Fibroblast of pulmonary artery (primary cell): ENCODE results near the gene PNPLA5.

ENCODE experiments used
- DNase-seq: peaks from one replicate; pipeline ENCODE4 v3.0.0-alpha.2; 2010; ENCODE audit warnings: low read depth
- H3K4me3 ChIP-seq: replicated peaks from 2 replicates; pipeline ENCODE4 v1.5.1; 2011; ENCODE audit warnings: low read depth, mild to moderate bottlenecking, control low read depth, low read length, moderate library complexity
- TF ChIP-seq, protein P1 (sequence below): IDR thresholded peaks from 2 replicates; pipeline ENCODE4 v1.5.1; 2011; ENCODE audit warnings: mild to moderate bottlenecking, control low read depth, low read length, inconsistent platforms; ENCODE audit errors: missing control alignments

Gene PNPLA5, protein sequence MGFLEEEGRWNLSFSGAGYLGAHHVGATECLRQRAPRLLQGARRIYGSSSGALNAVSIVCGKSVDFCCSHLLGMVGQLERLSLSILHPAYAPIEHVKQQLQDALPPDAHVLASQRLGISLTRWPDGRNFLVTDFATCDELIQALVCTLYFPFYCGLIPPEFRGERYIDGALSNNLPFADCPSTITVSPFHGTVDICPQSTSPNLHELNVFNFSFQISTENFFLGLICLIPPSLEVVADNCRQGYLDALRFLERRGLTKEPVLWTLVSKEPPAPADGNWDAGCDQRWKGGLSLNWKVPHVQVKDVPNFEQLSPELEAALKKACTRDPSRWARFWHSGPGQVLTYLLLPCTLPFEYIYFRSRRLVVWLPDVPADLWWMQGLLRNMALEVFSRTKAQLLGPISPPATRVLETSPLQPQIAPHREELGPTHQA

GRCh38 chr22:43891360-43892182 is at the start of gene PNPLA5:
TSS of gene PNPLA5 (minus strand) at chr22:43892013. CDS start at chr22:43891880, 133 bp downstream.
- H3K4me3 ChIP-seq = no peak within 1 kb of the TSS
- DNase-seq = no peak
- TF ChIP-seq, protein P1, sequence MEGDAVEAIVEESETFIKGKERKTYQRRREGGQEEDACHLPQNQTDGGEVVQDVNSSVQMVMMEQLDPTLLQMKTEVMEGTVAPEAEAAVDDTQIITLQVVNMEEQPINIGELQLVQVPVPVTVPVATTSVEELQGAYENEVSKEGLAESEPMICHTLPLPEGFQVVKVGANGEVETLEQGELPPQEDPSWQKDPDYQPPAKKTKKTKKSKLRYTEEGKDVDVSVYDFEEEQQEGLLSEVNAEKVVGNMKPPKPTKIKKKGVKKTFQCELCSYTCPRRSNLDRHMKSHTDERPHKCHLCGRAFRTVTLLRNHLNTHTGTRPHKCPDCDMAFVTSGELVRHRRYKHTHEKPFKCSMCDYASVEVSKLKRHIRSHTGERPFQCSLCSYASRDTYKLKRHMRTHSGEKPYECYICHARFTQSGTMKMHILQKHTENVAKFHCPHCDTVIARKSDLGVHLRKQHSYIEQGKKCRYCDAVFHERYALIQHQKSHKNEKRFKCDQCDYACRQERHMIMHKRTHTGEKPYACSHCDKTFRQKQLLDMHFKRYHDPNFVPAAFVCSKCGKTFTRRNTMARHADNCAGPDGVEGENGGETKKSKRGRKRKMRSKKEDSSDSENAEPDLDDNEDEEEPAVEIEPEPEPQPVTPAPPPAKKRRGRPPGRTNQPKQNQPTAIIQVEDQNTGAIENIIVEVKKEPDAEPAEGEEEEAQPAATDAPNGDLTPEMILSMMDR = no peak

DNA sequence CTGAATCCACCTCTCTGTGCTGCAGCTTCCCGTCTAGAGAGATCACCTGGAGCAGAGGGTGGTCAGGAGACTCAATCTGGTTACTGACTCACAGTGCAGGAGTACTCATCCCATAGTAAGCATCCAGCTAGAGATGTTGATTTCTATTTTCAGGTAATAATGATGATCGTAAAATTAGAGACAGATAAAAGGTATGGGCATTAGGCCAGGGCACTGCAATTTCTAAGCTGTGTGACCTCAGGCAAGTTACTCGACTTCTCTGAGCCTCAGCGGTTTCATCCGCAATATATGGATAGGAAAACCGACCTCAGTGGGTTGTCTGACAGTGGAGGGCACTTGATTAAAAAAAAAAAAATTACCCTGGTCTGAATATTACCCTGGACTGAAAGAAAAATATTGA is 49.6 kb upstream of the PNPLA5 start:
- no peak overlapping the region for H3K4me3 ChIP-seq
- TF ChIP-seq, protein P1 = no peak
- DNase-seq = no peak

GRCh38 chr22:43931771-43932170 is 40.0 kb upstream of the PNPLA5 start:
- no peak for DNase-seq
- TF ChIP-seq, protein P1 = no peak

DNA sequence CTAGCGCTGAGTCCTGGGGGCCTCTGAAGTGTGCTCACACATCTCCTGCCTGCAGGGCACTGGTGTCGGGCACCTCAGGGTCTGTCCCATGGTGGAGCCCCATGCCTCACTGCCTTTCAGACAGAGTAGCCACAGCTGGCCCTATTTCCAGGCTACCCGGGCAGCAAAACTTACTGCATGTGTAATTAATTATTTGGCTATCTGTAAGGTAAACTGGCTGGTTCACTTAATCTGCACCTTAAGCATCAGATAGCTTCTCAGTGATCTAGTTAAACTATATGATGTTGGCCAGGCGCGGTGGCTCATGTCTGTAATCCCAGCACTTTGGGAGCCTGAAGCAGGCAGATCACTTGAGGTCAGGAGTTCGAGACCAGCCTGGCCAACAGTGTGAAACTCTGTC is 37.1 kb upstream of the PNPLA5 start:
- no peak overlapping the region for H3K4me3 ChIP-seq
- no peak for DNase-seq
- TF ChIP-seq, protein P1 = no peak

More at GRCh38 chr22:43931771-43932170, 40.0 kb upstream of the PNPLA5 start:
- H3K4me3 ChIP-seq = no peak overlapping the region

DNA sequence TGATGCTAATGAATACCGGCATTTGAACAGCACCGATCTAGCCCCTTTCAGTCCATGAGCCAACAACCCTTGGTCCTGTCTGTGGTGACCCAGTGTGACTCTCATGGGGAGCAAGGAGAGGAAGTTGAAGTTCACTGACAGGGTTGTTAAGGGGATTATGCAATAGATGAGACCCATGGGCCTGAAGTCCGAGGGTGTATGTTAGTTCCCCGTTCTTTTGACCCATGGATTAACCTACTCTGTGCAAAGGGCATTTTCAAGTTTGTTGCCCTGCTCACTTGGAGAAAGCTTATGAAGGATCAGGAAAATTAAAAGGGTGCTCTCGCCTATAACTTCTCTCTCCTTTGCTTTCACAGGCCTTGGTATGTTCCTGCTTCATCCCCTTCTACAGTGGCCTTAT is 36.7 kb upstream of the PNPLA5 start:
- H3K4me3 ChIP-seq = no peak overlapping the region
- DNase-seq = no peak
- TF ChIP-seq, protein P1 = no peak

DNA sequence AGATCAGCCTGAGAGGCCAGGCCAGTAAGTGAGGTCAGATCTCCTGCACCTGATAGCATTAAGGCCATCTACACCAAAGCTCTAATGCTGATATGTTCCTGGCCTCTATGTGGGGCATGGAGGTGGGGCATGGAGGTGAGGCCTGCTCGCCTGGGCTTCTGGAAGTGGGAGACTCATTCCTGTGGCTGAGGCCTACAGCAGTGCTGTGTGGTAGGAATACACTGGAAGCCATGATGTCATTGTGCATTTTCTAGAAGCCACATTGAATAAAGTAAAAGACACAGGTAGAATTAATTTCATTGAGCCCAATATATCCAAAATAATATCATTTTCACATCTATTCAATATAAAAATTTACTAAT is 34.5 kb upstream of the PNPLA5 start:
- DNase-seq = no peak
- TF ChIP-seq, protein P1 = no peak
- no peak overlapping the region for H3K4me3 ChIP-seq
